SK-N-MC (cell line): Measurements from ENCODE around the gene RNF41.

Experiments
- EZH2 ChIP-seq: fragments of 200-600 bp; sonication (generic); IDR thresholded peaks from one replicate; pipeline ENCODE4 v1.6.1; 2017; ENCODE audit warnings: antibody characterized with exemption
- FOXP2 ChIP-seq: optimal IDR thresholded peaks from 2 replicates; pipeline ENCODE3; 2011; ENCODE audit warnings: mild to moderate bottlenecking, moderate library complexity; ENCODE audit not compliant: insufficient read depth; ENCODE audit errors: extremely low read length, control extremely low read depth
- POLR2AphosphoS5 ChIP-seq: IDR thresholded peaks from 2 replicates; pipeline ENCODE4 v1.6.1; 2012; ENCODE audit warnings: mild to moderate bottlenecking, low read depth, low read length, borderline replicate concordance

DNA sequence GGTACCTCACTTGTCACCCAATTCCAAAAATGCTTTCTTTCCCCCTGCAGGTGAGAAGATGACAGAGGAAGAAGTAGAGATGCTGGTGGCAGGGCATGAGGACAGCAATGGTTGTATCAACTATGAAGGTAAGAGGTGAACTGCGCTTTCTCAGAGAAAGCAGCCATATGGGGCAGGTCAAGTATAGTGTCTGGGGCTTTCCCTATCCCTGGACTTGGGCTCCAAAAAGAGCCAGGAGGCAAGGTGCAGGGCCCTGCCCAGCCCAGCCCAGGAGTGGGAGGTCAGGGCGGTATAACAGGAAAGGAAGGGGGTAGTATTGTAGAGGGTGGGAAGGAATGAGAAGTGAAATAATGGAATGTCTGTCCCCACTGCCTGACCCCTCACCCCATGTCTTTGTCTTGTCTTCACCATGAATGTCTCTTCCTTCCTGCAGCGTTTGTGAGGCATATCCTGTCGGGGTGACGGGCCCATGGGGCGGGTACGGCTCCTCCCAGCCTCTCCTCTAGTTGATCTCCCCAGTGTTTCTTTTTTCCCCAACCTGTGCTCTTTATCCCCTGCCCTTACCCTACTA lies 61.4 kb downstream of the RNF41 start:
- TF ChIP-seq POLR2AphosphoS5 (0 out of 2 replicates have a peak, but pooled peaks have one; percentile 30), EZH2 (no peak), FOXP2 (no peak)
